HG03045 (cell line): ENCODE data around the gene GOLGA6A.
"Not testable (repeated sequence)": the region's sequence is repeated elsewhere in the genome, so short reads cannot be mapped to it uniquely, and the experiment has no call there.

Source experiments
- ATAC-seq: cut with Tn5 transposase; IDR thresholded peaks from one replicate; pipeline ENCODE4 v1.9.1; 2021; ENCODE audit warnings: mild to moderate bottlenecking, moderate library complexity; ENCODE audit not compliant: unreplicated experiment

The GOLGA6A gene

GRCh38 chr15:74108611-74109010, 26.3 kb upstream of the GOLGA6A start:
- ATAC-seq: not testable (repeated sequence)

- ATAC-seq: no peak
These were observed 25.8 kb upstream of the GOLGA6A start for GRCh38 chr15:74108111-74108510.

- ATAC-seq: peak; percentile 90
These were observed 17.8 kb upstream of the GOLGA6A start for GRCh38 chr15:74099963-74100733.

- not testable (repeated sequence) for ATAC-seq
These were observed 14.6 kb upstream of the GOLGA6A start for GRCh38 chr15:74096753-74097474.

- ATAC-seq: not testable (repeated sequence)
These were observed 13.3 kb upstream of the GOLGA6A start for GRCh38 chr15:74095610-74096009.

DNA sequence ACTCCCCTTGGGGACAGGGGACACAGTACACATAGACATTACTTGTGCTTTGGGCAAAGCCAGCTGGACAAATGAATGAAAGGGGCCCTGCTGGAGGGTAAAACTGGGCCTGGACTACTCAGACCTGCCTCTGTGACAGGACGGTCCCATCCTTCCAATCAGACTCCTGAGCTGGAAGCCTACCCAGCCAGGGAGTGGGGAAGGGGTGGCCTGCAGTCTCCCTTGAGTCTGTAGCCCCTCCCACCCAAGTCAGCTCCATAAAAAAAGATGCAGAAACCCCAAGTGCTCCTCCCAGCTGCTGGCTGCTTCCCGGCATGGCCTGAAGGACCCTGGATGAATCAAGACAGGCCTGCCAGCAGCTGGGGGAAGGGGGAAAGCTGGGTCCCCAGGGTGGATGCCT, 12.2 kb upstream of the GOLGA6A start:
- not testable (repeated sequence) for ATAC-seq

DNA sequence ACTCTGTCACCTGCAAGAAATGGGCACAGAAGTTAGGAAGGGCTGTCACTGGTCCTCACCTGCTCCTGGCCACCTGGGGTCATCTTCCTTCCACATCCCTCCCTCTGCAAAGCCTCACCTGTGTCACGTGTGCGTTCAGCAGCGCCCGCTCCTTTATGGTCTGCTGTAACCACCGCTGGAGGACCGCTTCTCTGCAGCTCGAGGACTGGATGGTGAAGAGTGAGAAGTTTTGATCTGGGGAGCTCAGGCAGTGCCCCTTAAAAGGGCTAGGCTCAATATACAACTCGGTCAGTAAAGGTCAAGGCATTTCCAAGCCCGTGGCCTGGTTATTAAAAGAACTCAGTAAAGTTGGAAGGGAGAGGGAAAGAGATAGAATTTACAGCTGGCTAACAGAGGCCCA, 6.6 kb downstream of the GOLGA6A start:
- not testable (repeated sequence) for ATAC-seq

- not testable (repeated sequence) for ATAC-seq
These were observed 9.6 kb downstream of the GOLGA6A start for GRCh38 chr15:74072614-74073337.

DNA sequence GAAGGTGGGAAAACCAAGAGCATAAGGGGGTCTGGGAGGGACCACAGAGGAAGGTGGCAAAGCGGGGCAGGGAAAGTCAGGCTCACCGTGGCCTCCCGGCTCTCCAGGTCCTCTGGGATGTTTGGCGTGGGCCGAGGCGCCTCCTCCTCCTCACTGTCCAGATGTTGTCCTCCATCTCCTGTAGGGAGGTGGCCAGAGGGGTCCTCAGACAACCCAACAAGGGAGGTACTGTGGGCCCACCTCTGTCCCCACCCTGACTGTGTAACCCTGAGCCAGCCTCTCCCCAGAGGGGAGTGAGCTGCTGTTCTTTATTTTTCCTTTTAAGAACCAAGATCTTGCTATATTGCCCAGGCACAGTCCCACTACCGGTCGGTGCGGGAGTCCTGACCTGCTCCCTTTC, 10.2 kb downstream of the GOLGA6A start:
- ATAC-seq: not testable (repeated sequence)

GRCh38 chr15:74071645-74072044, 10.7 kb downstream of the GOLGA6A start:
- not testable (repeated sequence) for ATAC-seq

DNA sequence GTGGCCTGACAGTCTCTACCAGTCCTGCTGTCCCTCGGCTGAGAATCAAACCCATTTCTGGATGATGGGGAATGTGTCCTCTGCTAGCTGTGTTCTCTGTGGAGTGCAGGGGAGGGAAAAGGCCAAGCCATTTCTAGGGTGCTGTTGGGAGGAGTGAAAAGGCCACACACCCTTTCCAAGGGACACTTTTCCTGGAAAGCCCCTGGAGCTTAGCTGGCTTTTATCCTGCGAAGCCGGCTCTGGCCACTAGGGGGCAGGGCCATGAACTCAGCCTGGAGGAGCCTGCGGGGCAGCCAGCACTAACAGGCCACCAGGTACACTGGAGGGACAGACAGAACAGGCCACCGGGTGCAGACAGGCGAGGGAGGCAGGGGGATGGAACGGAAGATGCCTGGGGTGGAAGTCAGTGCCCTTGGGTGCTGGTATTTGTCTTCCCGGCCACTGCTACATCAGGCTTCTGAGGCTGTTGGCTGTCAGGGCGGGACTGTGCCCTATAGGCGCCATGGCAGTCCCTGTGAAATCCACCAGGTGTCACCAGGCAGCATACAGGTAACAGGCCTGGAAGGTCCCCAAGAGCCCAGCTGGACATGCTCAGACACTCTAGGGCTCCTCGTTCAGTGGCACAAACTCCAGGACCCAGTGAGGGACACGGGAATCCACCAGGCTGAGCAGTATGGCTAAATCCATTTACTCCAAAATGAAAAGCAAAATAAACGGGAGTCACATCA, 16.5 kb downstream of the GOLGA6A start:
- not testable (repeated sequence) for ATAC-seq

DNA sequence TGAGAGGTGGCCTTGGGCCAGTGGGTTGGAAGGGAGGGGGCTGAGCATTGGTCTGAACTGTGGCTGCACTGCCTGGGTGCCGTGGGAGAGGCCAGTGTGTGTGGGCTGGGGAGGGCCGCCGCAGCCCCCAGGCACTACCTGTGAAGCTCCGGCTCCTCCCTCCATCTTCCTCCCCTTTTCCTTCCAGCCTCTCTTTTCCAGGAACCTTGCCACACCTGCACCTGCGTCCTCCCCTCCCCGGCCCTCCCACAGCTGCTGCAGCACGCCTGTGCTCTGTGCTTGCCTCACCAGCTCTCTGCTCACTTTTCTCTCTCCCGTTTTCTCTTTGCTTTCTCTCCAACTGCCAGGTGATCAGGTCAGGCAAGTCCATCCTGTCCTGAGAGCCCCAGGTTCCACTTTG, 17.5 kb downstream of the GOLGA6A start:
- not testable (repeated sequence) for ATAC-seq

GRCh38 chr15:74064183-74064582, 18.2 kb downstream of the GOLGA6A start:
- ATAC-seq: not testable (repeated sequence)

DNA sequence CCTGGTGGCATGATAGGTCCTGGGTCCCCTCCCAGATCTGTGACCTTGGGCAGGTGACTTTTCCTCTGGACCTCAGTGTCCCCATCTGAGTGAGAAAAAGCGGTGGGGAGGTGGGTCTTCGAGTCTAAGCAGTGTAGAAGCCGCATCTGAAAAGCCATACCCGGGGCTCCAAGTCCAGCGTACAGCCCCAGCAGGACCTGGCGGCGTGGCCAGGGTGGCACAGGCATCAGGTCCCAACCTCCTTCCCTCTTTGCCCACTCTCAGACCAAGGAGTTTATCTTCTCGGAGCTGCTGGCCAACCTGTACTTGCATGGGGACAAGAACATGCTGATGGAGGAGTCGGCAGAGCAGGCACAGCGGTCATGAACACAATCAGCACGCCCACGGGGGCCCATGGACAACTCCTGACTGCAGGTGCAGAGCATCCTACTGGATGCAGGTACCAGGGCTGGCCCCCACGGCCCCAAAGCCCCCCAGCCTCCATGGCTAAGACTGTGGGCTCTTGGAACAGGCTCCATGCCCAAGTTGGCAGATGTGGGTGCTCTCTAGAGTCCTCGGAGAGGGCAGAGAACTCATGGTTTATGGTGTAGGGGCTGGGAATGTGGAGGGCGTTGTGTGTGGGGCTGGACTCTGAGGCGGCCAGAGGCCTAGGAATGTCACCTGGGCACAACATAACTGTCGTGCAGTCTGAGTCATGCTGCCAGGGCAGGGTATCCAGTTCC, 18.8 kb downstream of the GOLGA6A start:
- not testable (repeated sequence) for ATAC-seq

- no peak for ATAC-seq
These were observed 19.7 kb downstream of the GOLGA6A start for GRCh38 chr15:74062671-74063070.

- ATAC-seq: no peak
These were observed 20.1 kb downstream of the GOLGA6A start for GRCh38 chr15:74062236-74062635.

- ATAC-seq: no peak
These were observed 22.1 kb downstream of the GOLGA6A start for GRCh38 chr15:74060251-74060650.

DNA sequence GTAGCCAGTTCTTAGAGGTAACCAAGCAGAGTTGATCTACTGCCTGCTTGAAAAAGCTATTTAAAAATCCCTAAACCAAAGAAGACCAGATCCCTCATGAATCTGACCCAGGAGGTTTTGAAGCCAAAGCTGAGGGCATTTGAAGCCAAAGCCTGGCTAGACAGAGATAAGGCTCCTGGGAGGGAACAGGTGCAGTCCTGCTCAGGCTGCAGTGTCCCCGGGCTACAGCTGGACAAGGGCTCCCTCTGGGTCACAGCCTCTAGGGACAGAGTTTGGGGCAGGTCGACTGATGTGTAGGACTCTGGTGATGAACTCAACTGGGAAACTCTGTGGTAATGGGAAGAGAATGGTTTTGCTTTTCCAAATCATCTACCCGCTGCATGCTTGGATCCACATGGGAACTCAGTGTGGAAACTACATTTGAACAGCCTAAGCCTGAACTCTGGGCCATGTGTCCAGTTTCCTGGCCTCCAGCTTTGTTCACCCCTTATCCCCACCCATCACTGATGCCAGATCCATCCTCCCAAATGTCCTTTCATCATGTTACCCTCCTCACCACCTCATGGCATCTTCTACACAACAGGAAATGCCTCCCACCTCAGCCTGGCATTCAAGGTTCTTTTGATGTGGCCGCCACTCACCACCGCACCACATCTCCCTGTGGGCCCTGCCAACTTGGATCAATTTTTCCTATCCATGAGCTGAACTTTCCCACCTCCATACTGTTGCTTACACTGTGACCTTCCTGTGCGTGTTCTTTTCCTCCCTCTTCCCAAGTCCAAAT, 23.1 kb downstream of the GOLGA6A start:
- ATAC-seq: not testable (repeated sequence)

- ATAC-seq: not testable (repeated sequence)
These were observed 26.0 kb downstream of the GOLGA6A start for GRCh38 chr15:74056330-74056729.
